HG03457 (cell line): ENCODE data around the gene ATP9A.
"Not testable (repeated sequence)": the region's sequence is repeated elsewhere in the genome, so short reads cannot be mapped to it uniquely, and the experiment has no call there.

Experiments used
- ATAC-seq: cut with Tn5 transposase; IDR thresholded peaks from one replicate; pipeline ENCODE4 v1.9.1; 2021; ENCODE audit warnings: moderate number of reproducible peaks; ENCODE audit not compliant: unreplicated experiment

ATP9A gene

DNA sequence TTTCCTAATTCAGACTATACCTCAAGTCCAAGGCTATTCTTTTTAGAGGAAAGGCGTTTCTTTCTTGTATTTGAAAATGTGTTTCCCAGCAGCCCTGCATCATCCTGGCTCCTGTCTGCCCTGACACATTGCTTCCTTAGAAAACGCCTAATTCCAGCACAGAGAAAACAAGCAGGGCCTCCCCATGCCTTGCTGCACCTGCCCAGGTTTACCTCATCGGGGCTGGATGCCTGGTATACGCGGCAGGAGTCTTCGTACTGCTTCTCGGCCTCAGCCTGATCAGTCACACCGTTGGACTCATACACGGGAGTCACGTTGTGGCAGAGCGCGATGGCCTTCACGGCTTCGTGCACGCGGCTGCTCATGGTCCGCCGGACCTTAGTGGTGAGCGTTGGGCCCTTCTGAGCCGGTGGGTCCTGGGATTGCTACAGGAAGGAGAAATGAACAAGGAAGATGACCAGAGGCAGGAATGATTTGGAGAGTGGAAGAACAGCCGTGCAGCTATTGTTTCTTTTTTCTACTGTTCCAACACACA, 111.4 kb downstream of the ATP9A start:
- no peak for ATAC-seq

DNA sequence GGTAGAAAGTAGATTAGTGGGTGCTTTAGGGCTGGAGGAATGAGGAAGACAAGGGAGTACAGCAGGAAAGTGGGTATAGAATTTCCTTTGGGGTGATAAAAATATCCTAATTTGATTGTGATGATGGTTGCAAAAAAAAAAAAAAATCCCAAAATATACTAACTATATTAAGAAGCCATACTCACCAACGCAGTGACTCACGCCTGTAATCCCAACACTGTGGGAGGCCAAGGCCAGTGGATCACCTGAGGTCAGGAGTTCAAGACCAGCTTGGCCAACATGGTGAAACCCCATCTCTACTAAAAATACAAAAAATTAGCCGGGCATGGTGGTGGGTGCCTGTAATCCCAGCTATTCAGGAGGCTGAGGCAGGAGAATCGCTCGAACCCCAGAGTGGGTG, 112.1 kb downstream of the ATP9A start:
- ATAC-seq: not testable (repeated sequence)

DNA sequence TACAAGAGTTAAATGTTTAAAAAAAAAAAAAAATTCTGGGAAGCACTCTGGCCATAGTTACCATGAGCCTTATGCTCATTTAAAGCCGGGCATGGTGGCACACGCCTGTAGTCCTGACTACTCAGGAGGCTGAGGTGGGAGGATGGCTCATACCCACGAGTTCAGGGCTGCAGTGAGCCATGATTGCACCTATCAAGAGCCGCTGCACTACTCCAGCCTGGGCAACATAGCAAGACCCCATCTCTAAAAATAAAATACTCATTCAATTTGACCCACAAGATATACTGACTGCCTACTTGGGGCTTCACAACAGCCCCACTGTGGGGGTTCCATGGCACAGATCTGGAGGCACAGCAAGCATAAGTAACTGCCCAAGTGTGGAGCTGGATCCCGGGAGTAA, 113.7 kb downstream of the ATP9A start:
- no peak for ATAC-seq

DNA sequence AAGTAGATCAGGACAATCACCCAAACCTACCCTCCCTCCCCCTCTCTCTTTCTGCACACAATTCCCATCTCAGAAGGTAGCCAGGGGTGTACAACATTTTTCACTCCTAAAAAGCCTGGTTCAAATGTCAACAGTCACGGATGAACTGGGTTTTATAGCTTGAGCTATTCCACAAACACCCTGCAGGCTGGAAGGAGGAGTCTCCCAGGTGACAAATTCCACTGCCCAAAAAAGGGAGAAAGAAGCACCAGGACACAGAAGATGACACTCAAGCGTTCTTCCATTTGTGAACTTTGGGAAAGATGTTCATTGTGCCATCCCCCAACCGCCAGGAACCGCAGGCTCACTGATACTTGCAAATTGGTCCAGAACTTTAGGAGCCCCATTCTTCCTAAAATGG, 114.1 kb downstream of the ATP9A start:
- no peak for ATAC-seq

DNA sequence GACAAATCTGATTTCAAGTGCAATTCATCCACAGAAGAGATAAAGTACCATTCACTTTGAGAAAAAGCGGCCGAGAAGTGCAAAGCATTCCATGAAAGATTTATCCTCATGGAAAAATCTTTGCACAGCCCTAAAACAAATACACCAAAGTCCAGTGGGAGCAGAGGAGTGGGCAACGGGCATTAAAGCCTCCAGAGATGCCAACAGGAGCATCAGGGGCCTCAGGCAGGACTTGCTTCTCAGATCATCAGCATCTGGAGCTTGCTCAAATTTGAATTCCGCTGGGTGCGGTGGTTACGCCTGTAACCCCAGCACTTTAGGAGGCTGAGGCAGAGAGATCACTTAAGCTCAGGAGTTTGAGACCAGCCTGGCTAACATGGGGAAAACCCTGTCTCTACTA, 115.0 kb downstream of the ATP9A start:
- ATAC-seq: no peak

DNA sequence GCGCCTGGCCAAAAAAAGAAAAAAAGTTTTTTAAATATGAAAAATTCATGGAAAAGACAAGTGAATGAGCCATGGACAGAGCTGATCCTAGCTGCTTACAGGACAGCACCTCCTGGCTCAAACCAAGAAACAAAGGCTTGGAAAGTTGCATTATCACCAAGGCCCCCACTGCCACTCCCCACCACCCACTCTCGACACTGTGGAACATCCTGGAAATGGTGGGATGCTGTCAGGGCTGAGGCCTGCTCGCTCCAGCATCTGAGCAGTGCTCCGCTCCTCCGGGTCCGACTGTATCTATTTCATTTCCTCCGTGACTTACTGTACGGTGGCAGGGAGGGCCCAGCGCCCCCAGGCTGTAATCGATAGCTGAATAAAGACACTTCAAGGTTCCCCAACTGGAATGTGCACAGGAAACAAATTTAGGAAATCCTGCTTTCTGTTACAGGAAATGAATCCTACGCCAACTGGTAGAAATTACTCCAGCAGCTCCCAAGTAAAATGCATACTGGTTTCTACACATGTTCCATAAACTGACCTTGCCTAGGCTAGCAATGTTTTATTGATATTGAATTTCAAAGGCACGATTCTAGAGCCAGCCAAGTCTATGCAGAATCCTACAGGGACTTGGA, 116.2 kb downstream of the ATP9A start:
- no peak for ATAC-seq

DNA sequence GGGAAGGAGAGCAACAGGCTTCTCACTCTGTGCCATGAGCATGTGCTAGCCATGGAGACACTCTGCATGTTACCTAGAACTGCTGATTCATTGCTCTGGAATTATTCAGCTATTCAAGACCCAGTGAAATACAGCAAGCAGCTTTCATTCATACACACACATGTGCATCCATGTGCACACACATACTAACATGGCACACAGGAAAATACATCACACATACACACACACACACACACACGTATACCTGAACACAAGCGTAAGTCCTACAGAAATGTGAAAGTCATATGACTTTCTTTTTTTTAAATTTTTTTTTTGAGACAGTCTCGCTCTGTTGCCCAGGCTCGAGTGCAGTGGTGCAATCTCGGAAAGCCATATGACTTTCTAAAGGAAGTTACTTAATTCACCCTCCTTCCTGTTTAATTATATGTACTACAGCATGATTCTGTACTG, 117.5 kb downstream of the ATP9A start:
- ATAC-seq: no peak

DNA sequence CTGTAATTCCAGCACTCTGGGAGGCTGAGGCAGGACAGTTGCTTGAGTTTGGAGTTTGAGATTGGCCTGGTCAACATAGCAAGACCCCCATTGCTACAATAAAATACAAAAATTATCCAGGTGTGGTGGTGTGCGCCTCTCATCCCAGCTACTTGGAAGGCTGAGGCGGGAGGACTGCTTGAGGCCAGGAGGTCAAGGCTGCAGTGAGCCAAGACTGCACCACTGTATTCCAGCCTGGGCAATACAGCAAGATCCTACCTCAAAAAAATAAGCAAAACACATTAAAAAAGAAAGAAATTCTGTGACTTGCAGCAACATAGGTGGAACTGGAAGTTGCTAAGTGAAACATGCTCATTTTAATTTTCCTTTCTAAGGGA, 119.6 kb downstream of the ATP9A start:
- ATAC-seq: no peak

DNA sequence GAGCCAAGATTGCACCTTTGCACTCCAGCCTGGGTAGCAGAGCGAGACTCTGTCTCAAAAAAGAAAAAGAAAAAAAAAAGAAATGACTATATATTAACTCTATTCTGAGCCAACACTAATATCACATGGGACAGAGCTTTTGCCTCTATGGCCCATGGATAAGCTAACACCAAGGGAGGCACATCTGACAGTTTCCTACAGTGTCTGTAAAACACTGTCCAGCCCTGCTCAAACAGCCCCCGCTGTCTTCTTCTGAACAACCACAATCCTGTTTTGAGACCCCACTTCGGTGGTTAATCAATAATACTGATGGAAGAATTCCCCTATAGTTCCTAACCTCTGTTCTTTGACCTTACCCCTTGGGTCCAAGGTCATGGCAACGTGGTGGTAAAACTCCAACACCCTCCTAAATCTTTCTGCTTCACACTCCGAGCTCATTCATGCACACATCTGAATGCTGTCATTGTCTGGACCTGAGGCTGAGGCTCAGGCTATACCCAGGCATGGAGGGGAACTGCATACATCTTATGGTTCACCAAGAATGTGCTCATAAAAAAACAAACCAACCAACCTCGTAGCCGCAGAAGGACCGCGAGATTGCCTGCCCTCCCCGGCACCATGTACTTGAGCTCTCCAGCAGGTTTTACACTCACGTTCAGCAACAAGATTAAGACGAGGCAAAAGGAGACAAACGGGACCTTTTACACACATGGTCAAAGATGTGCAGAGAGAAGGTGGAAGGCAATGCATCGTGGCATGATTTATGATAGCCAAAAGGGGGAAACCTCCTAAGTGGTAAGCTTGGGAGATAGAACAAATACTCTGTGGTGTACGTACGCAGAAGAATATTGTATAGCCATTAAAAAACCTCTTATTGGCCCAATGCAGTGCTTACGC, 120.3 kb downstream of the ATP9A start:
- no peak for ATAC-seq

DNA sequence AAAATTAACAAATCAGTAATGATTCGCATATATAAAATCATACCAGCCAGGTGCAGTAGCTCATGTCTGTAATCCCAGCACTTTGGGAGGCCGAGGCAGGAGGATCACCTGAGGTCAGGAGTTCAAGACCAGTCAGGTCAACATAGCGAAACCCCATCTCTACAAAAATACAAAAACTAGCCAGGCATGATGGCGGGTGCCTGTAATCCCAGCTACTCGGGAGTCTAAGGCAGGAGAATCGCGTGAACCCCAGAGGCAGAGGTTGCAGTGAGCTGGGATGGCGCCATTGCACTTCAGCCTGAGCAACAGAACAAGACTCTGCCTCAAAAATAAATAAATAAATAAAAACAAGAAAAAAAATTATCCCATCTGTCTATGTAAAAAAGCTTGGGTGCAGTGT, 124.4 kb downstream of the ATP9A start:
- not testable (repeated sequence) for ATAC-seq

DNA sequence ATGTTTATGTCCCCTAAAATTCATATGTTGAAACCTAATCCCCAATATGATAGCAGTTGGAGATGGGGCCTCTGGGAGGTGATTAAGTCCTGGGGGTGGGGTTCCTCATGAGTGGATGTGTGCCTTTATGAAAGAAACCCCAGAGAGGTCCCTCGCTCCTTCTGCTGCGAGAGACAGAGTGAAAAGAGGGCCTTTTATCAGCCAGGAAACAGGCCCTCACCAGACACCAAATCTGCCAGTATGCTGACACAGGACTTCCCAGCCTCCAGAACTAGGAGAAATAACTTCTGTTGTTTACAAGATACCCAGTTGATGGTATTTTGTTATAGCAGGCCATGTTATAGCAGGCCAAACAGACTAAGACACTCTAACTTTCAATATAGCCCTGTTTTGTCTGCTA, 124.8 kb downstream of the ATP9A start:
- no peak for ATAC-seq

DNA sequence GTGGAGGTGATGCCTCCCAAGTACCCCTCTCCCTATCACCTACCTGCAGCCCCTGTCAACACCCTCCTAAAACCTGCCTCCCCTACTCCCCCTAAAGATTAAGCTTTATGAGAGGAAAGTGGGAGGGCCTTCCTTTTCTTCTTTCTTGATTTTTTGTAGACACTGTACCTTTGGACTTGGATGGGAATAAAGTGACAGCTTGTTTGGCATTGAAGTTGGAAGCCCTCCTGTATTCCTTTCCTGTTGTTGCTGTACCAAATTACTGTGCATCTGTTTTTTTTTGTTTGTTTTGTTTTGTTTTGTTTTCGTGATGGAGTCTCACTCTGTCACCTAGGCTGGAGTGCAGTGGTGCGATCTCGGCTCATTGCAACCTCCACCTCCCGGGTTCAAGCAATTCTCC, 126.3 kb downstream of the ATP9A start:
- no peak for ATAC-seq

DNA sequence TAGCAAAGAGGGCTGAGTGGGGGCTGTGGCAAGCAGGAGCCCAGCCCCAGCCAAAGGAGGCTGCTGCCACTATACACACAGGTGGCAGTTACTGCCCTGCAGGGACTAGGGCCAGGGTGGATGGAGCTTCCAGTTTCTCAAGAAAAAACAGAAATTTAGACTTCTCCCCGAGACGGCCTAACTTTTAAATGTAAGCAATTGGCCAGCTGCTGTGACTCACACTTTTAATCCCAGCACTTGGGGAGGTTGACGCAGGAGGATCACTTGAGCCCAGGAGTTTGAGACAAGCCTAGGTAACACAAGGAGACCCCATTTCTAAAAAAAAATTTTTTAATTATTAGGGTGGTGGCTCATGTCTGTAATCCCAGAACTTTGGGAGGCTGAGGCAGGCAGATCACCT, 127.4 kb downstream of the ATP9A start:
- no peak for ATAC-seq

DNA sequence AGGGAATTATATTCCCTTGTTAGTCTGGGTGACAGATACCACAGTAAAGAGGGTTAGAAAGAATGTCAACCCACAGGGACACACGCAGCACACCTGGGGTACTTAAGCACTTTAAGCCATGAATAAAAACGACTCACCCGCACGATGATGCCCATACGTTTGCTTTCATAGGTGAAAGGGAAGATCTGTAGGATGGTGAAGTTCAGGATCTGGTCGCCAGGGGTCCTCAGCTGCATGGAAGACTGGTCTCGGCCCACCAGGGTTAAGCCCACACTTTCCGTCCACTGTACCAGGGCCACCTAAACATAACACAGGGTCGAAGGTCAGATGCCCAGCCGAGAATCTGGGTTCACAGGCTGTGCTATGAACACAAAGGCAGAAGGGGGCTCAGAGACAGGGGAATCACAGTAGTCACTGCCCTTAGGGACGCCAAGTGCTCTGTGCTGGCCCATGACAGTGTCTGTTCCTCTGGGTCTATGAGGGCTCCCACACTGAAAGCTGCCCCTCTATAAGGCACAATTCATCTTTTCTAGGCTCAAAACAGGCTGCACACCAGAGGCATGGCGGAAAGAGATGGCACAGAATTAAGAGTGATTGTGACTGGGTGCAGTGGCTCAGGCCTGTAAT, 128.9 kb downstream of the ATP9A start:
- no peak for ATAC-seq

DNA sequence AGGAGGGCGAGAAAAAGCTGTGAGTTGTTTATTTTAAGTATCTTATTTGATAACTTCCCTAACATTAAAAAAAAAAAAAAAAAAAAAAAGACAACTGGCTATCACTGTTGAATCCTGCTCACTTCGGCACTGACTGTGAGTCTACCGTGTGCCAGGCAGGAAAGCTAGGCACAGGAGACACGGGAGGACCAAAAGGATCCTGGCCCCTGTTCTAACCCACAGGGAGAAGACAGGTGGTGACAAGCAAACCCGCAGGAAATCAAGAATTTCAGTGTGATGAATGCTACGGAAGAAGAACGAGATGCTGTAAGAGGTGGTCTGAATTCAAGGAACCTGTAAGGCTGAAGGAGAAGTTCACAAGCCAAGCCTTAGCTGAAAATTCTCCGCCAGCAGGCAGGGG, 130.9 kb downstream of the ATP9A start:
- ATAC-seq: no peak

DNA sequence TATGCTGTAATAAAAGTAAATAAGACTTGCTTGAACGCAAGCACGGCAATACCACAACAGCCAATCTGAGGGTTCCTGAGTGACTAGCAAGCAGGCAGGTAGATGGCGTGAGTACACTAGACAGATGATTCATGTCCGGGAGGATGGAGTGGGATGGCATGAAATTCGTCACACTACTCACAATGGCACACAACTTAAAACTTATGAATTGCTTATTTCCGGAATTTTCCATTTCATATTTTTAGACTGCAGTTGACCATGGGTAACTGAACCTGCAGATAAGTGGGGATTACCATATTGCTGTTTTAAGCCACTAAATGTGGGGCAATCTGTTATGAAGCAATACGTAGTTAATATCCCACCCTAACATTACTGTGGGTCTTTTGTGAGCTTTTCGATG, 132.1 kb downstream of the ATP9A start:
- ATAC-seq: no peak

DNA sequence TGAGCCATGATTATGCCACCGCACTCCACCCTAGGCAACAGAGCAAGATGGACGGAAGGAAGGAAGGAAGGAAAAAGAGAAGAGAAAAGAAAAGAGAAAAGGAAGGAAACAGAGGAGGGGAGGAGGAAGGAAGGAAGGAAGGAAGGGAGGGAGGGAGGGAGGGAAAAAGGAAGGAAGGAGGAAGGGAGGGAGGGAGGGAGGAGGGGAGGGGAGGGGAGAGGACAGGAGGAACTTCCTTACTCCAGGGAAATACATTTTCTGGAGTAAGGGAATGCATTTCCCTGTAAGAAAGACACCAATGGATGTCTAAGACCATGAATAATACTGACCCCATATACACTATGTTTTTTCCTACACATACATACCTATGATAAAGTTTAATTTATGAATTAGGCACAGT, 132.5 kb downstream of the ATP9A start:
- ATAC-seq: no peak

DNA sequence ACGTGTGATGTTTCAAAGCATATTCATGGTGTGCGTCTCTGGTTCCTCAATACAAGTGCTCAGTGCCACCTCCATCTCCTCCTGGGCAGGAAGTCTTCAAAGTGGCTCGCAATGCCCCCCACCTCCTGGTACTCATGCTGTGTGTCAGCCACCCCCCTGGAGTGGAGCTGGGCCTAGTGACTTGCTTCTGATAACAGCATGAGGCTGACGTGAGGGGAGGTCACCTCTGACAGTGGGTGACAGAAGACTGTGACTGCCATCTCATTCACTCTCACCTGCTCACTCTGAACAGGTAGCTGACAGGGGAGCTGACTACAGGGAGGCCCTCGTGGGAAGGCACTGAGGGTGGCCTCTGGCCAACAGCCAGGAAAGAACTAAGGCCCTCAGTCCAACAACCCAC, 133.3 kb downstream of the ATP9A start:
- ATAC-seq: no peak

DNA sequence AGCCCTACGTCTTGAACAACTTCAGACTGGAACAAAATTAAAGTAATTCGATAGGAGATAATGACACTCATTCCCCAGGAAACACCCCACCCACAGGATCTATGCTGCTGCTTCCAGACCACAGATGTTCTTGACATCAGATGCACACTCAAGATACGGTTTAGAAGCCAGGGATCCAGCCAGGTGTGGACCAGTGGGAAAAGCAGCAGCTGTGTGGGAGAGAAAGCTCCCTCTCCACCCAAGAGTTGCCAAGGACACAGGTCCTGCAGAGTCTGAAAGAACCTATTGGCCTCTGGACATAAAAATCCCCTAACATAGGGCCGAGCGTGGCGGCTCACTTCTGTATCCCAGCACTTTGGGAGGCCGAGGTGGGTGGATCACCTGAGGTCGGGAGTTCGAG, 133.9 kb downstream of the ATP9A start:
- no peak for ATAC-seq

DNA sequence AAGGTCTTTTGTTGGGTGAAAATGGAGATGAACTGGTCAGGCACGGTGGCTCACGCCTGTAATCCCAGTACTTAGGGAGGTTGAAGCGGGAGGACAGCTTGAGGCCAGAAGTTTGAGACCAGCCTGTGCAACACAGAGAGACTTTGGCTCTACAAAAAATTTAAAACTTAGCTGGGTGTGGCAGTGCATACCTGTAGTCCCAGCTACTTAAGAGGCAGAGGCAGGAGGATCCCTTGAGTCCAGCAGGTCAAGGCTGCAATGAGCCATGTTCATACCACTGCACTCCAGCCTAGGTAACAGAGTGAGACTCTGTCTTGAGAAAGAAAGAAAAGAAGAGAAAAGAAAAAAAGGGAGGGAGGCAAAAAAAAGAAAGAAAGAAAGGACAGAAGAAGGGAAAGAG, 134.8 kb downstream of the ATP9A start:
- ATAC-seq: no peak

DNA sequence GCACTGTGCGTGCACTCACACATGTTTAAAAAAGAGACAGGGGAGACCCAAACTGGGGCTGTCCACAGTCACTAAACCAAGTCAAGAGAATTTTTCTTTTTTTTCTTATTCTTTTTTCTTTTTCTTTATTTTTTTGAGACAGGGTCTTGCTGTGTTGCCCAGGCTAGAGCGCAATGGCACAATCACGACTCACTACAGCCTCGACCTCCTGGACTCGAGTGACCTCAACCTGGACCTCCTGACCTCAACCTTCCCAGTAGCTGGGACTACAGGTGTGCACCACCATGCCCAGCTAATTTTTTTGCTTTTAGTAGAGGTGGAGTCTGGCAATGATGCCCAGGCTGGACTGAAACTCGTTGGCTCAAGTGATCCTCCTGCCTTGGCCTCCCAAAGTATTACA, 136.2 kb downstream of the ATP9A start:
- no peak for ATAC-seq
